ENCODE measurements around the gene GHRL.

The GHRL gene

DNA sequence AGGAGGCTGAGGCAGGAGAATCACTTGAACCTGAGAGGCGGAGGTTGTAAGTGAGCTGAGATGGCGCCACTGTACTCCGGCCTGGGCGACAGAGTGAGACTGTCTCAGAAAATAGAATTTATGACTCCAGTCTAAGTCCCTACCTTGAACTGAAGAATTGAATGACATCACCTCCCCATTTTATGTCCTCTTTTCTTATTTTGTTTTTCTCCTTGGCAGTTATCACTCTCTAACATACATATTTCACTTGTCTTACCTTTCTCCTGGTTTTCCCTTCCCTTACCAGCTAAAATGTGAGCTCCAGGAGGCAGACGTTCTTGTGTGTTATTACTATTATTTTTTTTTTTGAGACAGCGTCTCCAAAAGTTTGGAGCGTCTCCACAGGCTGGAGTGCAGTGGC is 36.9 kb downstream of the GHRL start:
- H3K36me3 ChIP-seq (ENCODE audit: insufficient read depth) = no peaks in the 10 kb centered on the region

DNA sequence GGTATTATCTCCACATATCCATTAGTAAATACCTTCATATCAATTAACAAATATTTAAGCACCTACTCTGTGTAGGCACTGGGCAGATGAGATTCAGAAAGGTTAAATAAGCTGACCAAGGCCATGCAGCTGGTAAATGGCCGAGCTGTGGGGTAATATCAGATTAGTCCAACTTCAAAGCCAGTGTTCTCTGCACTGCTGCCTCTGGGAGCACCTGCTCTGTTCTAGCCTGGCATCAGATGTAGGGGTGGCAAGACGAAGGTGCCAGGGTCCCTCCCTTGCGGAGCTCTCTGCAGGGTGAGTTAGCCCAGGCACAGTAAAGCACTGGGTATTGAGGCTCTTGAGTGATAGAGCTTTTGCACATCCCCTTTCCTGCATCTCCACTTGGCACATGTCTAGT is 39.0 kb downstream of the GHRL start:
- Histone ChIP-seq H3K36me3 (ENCODE audit: insufficient read depth) (no peaks in the 10 kb centered on the region), H3K27ac (no peak overlapping the region), H3K4me1 (ENCODE audit: low read depth, poor library complexity, severe bottlenecking) (peaks cover 15% of the 10 kb centered on the region), H2AFZ (ENCODE audit: low read depth) (no peak overlapping the region), H3K4me2 (no peak overlapping the region), H4K20me1 (ENCODE audit: insufficient read depth) (no peaks in the 10 kb centered on the region), H3K4me3 (IDR thresholded peaks at IDR 0.05; ENCODE audit: insufficient read depth, low read depth, low read length) (no peak overlapping the region), H3K9ac (no peak overlapping the region), H3K79me2 (ENCODE audit: insufficient read depth, low read depth) (peaks cover 45% of the 10 kb centered on the region), H3K27me3 (ENCODE audit: insufficient read depth, low read depth) (no peaks in the 10 kb centered on the region)
- TF ChIP-seq, protein P1, sequence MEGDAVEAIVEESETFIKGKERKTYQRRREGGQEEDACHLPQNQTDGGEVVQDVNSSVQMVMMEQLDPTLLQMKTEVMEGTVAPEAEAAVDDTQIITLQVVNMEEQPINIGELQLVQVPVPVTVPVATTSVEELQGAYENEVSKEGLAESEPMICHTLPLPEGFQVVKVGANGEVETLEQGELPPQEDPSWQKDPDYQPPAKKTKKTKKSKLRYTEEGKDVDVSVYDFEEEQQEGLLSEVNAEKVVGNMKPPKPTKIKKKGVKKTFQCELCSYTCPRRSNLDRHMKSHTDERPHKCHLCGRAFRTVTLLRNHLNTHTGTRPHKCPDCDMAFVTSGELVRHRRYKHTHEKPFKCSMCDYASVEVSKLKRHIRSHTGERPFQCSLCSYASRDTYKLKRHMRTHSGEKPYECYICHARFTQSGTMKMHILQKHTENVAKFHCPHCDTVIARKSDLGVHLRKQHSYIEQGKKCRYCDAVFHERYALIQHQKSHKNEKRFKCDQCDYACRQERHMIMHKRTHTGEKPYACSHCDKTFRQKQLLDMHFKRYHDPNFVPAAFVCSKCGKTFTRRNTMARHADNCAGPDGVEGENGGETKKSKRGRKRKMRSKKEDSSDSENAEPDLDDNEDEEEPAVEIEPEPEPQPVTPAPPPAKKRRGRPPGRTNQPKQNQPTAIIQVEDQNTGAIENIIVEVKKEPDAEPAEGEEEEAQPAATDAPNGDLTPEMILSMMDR (conservative IDR thresholded peaks at IDR 0.05; ENCODE audit: low read depth, low read length) = no peak

More for the DNA sequence above, 36.9 kb downstream of the GHRL start:
- no peak overlapping the region for H3K4me3 ChIP-seq (IDR thresholded peaks at IDR 0.05; ENCODE audit: insufficient read depth, low read depth, low read length)
- no peak overlapping the region for H3K4me2 ChIP-seq
- peaks cover 3% of the 10 kb centered on the region for H3K4me1 ChIP-seq (ENCODE audit: low read depth, poor library complexity, severe bottlenecking)
- H4K20me1 ChIP-seq (ENCODE audit: insufficient read depth) = no peaks in the 10 kb centered on the region
- TF ChIP-seq, protein P1 (conservative IDR thresholded peaks at IDR 0.05; ENCODE audit: low read depth, low read length) = no peak
- H2AFZ ChIP-seq (ENCODE audit: low read depth) = no peak overlapping the region
- peaks cover 30% of the 10 kb centered on the region; the same call in 1 of the 2 replicates for H3K79me2 ChIP-seq (ENCODE audit: insufficient read depth, low read depth)
- no peak overlapping the region for H3K27ac ChIP-seq
- H3K9ac ChIP-seq = no peak overlapping the region
- no peaks in the 10 kb centered on the region for H3K27me3 ChIP-seq (ENCODE audit: insufficient read depth, low read depth)

DNA sequence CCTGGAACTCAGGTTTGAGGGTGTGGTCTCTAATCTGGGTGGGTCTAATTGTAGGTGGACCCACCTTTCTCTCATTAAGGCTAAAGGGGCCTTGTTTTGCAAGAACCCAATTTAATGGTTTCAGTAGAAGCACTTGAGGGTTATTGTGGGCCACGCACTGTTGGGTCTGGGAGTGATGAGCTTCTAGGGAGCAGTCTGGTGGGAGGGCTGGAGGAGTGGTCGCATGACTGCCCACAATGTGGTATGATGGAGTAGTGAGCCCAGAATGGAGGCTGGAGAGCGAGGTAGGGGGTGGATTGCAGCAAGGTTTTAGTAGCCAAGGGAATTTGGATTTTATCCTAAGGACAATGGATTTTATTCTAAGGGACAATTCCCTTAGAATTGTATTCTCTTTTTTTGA is 41.7 kb downstream of the GHRL start:
- Histone ChIP-seq H3K4me3 (IDR thresholded peaks at IDR 0.05; ENCODE audit: insufficient read depth, low read depth, low read length) (no peak overlapping the region), H4K20me1 (ENCODE audit: insufficient read depth) (no peaks in the 10 kb centered on the region), H3K27me3 (ENCODE audit: insufficient read depth, low read depth) (no peaks in the 10 kb centered on the region), H3K79me2 (ENCODE audit: insufficient read depth, low read depth) (peaks cover 40% of the 10 kb centered on the region), H2AFZ (ENCODE audit: low read depth) (no peak overlapping the region), H3K36me3 (ENCODE audit: insufficient read depth) (no peaks in the 10 kb centered on the region), H3K9ac (no peak overlapping the region; the same call in 1 of the 2 replicates), H3K27ac (no peak overlapping the region), H3K4me1 (ENCODE audit: low read depth, poor library complexity, severe bottlenecking) (peaks cover 19% of the 10 kb centered on the region), H3K4me2 (peak overlapping the region; percentile 76)
- TF ChIP-seq, protein P1 (conservative IDR thresholded peaks at IDR 0.05; ENCODE audit: low read depth, low read length) = no peak

DNA sequence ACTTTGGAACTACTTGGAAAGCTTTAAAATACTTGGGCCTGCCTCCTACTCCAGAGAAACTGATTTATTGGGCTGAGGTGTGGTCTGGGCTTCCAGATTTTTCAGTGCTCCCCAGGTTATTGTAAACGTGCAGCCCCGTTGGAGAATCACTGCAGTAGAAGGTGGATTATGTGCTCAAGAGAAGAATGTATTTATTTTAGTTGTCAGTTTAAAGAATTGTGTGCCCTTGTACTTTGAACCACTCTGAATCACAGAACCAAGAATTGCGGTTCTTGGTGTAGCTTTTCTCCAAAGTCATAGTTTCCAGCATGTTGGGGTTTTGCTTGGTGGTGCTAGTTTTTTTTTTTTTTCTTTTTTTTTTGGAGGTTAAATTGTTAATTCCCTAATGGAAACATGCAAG is 42.9 kb downstream of the GHRL start:
- peak overlapping the region; percentile 76 for H3K4me2 ChIP-seq
- peaks cover 40% of the 10 kb centered on the region for H3K79me2 ChIP-seq (ENCODE audit: insufficient read depth, low read depth)
- peak overlapping the region; percentile 74 for H3K27ac ChIP-seq
- H3K36me3 ChIP-seq (ENCODE audit: insufficient read depth) = no peaks in the 10 kb centered on the region
- peak overlapping the region; percentile 1 for H3K4me3 ChIP-seq (IDR thresholded peaks at IDR 0.05; ENCODE audit: insufficient read depth, low read depth, low read length)
- H2AFZ ChIP-seq (ENCODE audit: low read depth) = no peak overlapping the region
- TF ChIP-seq, protein P1 (conservative IDR thresholded peaks at IDR 0.05; ENCODE audit: low read depth, low read length) = no peak
- H3K27me3 ChIP-seq (ENCODE audit: insufficient read depth, low read depth) = no peaks in the 10 kb centered on the region
- H3K4me1 ChIP-seq (ENCODE audit: low read depth, poor library complexity, severe bottlenecking) = peaks cover 19% of the 10 kb centered on the region
- no peaks in the 10 kb centered on the region for H4K20me1 ChIP-seq (ENCODE audit: insufficient read depth)
- peak overlapping the region; percentile 90; the same call in 1 of the 2 replicates for H3K9ac ChIP-seq

Measured in KMS-11 (cell line).